Measurements from ENCODE around the gene ETFBKMT. TPM values are rescaled to one million over a fixed set of nuclear protein-coding genes. Genes with fewer than 3 reads are reported as not detected.
"Not testable (repeated sequence)": the region's sequence is repeated elsewhere in the genome, so short reads cannot be mapped to it uniquely, and the experiment has no call there.

Gene ETFBKMT
- total RNA-seq, 4 donors from 2014 or later: 2.4 to 4.0 (median 2.7) TPM

DNA sequence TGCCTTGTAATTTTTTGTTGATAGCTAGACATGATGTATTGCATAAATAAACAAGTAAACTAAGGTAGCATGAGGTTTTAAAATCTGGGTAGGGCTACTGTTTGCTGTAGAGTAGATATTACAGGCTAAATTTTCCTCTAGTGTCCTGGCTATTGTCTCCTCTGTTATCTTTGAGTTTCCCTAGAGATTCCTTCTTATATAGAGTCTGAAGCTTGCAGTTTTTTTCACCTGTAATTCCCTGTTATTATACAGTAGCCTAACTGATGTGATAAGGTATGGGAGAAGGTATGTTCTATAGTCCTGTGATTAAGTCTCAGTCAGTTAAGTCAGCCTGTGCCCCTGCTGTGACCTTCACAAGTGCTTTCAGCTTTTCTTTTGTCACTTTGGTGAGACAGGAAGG lies 9.5 kb downstream of the ETFBKMT start:
- no peak overlapping the region for H3K4me3 ChIP-seq
- H3K27ac ChIP-seq: no peak overlapping the region
- peaks cover 8% of the 10 kb centered on the region for H3K9me3 ChIP-seq
- TF ChIP-seq CTCF (IDR thresholded peaks at IDR 0.05): no peak
- no peaks in the 10 kb centered on the region for H3K27me3 ChIP-seq
- H3K36me3 ChIP-seq: peaks cover 7% of the 10 kb centered on the region
- DNase-seq (ENCODE audit: low spot score in 2 of 2): no peak
- H3K4me1 ChIP-seq: no peaks in the 10 kb centered on the region

GRCh38 chr12:31669582-31669981 lies 10.1 kb downstream of the ETFBKMT start:
- DNase-seq (ENCODE audit: low spot score in 2 of 2); H3K4me1 ChIP-seq; H3K36me3 ChIP-seq; H3K4me3 ChIP-seq; H3K27ac ChIP-seq; H3K27me3 ChIP-seq; H3K9me3 ChIP-seq: not testable (repeated sequence)
- WGBS: 90% methylated on average over 2 of the region's 2 CpGs

DNA sequence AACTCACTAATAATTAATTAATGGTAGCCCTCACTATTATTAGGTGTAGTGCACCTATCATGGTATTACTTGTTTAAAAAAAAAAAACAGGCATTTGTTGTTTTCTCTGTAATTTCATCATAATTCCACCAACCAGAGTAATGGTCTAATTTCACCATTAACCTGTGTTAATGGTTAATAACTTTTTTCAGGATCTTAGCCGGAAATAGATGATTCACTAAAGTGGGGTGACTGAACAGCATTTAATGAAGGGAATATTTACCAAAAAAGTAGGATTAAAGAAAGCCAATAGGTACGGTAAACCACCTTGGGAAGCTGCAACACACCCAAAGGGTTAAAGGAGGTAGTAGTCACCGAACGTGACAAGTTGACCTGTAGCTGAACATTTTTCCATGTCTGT lies 13.0 kb downstream of the ETFBKMT start:
- Histone ChIP-seq H3K4me3 (no peak overlapping the region), H3K9me3 (peaks cover 8% of the 10 kb centered on the region), H3K27ac (no peak overlapping the region), H3K36me3 (peaks cover 7% of the 10 kb centered on the region), H3K27me3 (no peaks in the 10 kb centered on the region), H3K4me1 (no peaks in the 10 kb centered on the region)
- DNase-seq (ENCODE audit: low spot score in 2 of 2): no peak
- no peak for TF ChIP-seq POLR2AphosphoS5 (IDR thresholded peaks at IDR 0.05)
- TF ChIP-seq POLR2A (IDR thresholded peaks at IDR 0.05): no peak
- no peak for TF ChIP-seq CTCF (IDR thresholded peaks at IDR 0.05)
- no peak for TF ChIP-seq EP300 (IDR thresholded peaks at IDR 0.05)
- 88% methylated on average over 4 of the region's 4 CpGs for WGBS

- Histone ChIP-seq H3K4me3 (no peak overlapping the region), H3K27ac (no peak overlapping the region), H3K27me3 (no peaks in the 10 kb centered on the region), H3K4me1 (no peaks in the 10 kb centered on the region), H3K9me3 (peaks cover 5% of the 10 kb centered on the region), H3K36me3 (peaks cover 17% of the 10 kb centered on the region)
- no peak for DNase-seq (ENCODE audit: low spot score in 2 of 2)
- peak; percentile 27 to 45 for TF ChIP-seq CTCF (IDR thresholded peaks at IDR 0.05)
- no peak for TF ChIP-seq POLR2AphosphoS5 (IDR thresholded peaks at IDR 0.05)
- 76% methylated on average over 10 of the region's 10 CpGs for WGBS
Observed at GRCh38 chr12:31682136-31682962, 22.9 kb downstream of the ETFBKMT start.

DNA sequence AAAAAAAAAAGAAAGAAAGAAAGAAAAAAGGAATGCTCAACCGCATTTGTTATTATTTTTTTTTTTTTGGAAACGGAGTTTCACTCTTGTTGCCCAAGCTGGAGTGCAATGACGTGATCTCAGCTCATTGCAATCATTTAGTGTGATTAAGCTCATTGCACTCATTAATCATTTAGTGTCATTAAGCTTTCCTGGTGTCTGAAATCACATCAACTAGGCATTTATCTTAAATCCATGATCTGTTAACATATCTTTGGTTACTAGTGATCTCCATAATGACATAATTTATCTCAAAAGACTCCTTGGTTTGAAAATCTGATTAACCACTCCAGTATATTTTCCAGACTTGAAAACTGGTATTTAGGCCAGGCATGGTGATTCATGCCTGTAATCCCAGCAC lies 26.3 kb downstream of the ETFBKMT start:
- H3K4me1 ChIP-seq: no peaks in the 10 kb centered on the region
- H3K4me3 ChIP-seq: no peak overlapping the region
- H3K36me3 ChIP-seq: peaks cover 27% of the 10 kb centered on the region
- no peak for DNase-seq (ENCODE audit: low spot score in 2 of 2)
- TF ChIP-seq POLR2AphosphoS5 (IDR thresholded peaks at IDR 0.05) (no peak), POLR2A (IDR thresholded peaks at IDR 0.05) (no peak), EP300 (IDR thresholded peaks at IDR 0.05) (no peak), CTCF (IDR thresholded peaks at IDR 0.05) (no peak)
- H3K27ac ChIP-seq: no peak overlapping the region
- H3K9me3 ChIP-seq: peaks cover 5% of the 10 kb centered on the region
- 98% methylated on average over 3 of the region's 3 CpGs for WGBS
- no peaks in the 10 kb centered on the region for H3K27me3 ChIP-seq

GRCh38 chr12:31687101-31687527 lies 27.6 kb downstream of the ETFBKMT start:
- no peaks in the 10 kb centered on the region for H3K27me3 ChIP-seq
- TF ChIP-seq EP300 (IDR thresholded peaks at IDR 0.05) (no peak), POLR2A (IDR thresholded peaks at IDR 0.05) (no peak), CTCF (IDR thresholded peaks at IDR 0.05) (no peak), POLR2AphosphoS5 (IDR thresholded peaks at IDR 0.05) (no peak)
- no peak for DNase-seq (ENCODE audit: low spot score in 2 of 2)
- H3K4me3 ChIP-seq: no peak overlapping the region
- H3K27ac ChIP-seq: no peak overlapping the region
- peaks cover 5% of the 10 kb centered on the region for H3K9me3 ChIP-seq
- peaks cover 27% of the 10 kb centered on the region for H3K36me3 ChIP-seq
- 90% methylated on average over 3 of the region's 3 CpGs for WGBS
- no peaks in the 10 kb centered on the region for H3K4me1 ChIP-seq

DNA sequence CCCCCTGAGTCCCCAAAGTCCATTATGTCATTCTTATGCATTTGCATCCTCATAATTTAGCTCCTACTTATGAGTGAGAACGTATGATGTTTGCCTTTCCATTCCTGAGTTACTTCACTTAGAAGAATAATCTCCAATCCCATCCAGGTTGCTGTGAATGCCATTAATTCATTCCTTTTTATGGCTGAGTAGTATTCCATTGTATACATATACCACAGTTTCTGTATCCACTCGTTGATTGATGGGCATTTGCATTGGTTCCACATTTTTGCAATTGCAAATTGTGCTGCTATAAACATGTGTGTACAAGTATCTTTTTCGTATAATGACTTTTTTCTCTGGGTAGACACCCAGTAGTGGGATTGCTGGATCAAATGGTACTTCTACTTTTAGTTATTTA lies 30.4 kb downstream of the ETFBKMT start:
- H3K4me3 ChIP-seq; H3K27me3 ChIP-seq; H3K9me3 ChIP-seq; H3K27ac ChIP-seq; DNase-seq (ENCODE audit: low spot score in 2 of 2); H3K4me1 ChIP-seq: not testable (repeated sequence)
- 96% methylated on average over 3 of the region's 3 CpGs for WGBS
- H3K36me3 ChIP-seq: peaks cover 14% of the 10 kb centered on the region
